ENCODE measurements around the gene TP73.

The TP73 gene

DNA sequence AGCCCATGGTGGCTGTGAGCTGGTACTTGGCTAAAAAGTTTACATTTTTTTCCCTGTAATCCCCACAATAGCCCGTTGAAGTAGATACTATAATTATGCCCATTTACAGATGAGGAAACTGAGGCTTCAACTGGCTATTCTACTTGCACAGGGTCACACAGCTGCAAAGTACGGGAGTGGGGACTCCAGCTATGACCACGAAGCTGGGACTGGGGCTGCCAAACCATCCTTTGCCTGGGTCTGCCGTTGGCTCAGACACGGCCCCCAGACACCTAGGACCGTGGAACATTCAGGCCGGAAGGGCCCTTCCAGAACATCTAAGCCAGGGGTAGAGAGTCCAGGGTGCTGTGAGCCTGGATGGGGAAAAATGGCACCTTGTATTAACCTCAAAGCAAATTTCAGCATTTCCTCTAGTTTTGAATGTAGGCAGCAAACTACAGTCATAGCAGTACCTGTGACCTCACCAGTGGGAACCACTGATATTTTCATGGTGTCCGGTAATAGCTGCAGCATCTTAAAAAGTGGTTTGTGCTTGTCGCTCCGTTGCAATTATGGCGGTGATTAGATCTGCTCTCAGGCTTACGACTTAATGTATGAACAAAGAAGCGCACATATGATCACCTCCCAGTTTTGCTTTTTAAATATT is 4.3 kb downstream of the TP73 start:
- DNase-seq = no peak

DNA sequence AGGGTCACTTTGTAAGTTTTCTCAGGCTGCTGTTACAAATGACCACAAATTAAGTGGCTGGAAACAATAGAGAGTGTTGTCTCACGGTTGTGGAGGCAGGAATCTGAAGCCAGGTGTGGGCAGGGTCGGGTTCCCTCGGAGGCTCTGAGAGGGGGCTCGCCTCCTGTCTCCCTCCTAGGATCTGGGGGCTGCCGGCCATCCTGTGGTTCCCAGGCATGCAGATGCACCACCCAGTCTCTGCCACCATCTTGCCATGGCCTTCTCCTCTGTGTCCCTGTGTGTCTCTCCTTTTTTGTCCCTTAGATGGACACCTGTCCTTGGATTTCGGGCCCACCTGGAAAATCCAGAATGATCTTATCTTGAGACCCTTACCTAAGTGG is 4.8 kb downstream of the TP73 start:
- DNase-seq = no peak

DNA sequence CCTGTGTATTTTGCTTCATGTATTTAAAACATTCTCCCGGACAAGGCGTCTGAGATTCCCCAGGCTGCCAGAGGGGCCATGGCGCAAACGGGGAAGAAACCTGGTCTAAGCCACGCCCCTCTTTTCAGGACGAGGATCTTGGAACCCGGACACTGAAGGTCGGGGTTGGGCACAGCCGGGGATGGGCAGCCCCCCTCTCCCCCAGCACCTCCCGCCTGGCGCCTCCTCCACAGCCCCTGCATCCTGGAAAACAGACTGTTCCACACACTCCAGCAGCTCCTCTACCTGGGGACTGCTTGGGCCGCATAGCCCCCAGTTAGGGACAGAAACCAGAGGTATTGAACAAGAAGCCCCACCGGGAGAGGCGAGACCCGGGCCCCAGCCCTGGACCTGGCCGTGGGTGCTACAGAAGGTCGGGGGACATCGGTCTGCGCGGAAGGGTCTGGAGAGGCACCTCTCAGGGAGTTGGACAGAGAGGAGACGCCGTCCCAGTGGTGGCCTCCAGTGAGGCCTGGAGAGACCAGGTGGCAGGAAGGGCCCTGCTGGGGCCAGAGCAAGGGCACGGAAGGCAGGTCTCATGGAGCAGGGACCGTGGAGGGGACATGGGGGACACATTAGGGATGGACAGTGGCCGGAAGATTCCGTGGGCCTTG is 5.4 kb downstream of the TP73 start:
- DNase-seq = no peak

DNA sequence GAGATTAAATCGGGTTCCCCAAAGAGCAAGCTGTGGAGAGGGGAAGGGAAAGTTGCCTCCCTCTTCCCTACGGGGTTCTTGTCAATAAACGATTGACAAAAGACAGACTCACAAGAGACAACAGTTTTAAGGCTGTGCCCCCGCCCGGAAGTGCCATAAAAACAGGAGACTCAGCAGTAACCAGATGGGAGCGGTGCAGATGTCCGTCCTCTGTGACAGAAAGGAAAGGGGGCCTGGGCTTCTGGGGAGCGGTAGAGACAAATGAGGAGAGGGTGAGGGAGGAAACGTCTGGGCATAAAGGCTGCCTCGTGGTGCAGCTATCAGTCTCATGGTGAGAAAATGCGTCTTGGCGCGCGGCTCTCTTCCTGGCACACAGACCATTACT is 5.9 kb downstream of the TP73 start:
- no peak for DNase-seq

DNA sequence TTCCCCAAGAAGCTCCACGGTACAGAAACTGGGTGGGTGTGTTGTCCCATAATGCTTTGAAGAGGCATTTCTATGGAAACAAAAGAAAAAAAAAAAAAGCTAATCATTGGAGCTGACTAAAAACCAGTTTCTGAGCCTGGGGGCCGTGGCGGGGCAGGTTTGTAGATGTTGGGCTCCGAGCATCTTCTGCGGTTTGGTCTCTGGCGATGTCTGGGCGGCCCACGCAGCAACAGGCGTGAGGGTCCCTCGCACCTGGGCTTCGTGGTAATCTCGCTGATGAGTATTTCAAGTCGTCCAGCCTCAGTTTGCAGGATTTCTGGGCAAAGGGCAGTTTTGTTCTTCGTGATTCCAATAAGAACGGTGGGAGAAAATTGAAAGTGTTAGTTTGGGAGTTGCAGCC is 6.8 kb downstream of the TP73 start:
- DNase-seq = no peak

DNA sequence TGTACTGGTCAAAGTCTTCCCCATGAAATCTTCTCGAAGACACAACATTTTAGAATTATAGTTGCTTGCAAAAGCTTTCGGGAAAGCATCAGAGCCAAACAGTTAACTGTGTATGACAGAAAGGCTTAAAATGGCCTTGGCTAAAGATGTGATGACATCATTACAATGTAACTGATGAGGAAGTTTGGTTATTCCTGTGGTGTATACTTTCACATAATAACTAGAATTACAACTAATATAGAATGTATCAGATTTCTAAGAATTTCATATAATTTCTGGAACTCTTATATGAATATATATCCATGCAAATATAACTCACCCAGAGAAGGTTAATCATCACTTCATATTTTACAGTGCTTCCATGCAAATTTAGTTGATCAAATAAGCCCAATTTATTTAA is 8.4 kb downstream of the TP73 start:
- no peak for DNase-seq

DNA sequence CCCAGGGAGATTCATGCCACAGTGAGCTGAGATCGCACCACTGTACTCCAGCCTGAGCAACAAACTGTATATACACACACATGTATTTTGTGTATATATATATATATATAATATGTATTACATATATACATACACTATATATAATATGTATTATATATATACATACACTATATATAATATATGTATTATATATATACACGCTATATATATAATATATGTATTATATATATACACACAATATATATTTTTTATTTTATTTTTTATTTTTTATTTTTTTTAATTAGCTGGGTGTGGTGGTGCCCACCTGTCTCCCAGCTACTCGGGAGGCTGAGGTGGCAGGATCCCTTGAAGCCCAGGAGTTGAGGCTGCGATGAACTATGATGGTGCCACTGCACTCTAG is 9.3 kb downstream of the TP73 start:
- no peak for DNase-seq

DNA sequence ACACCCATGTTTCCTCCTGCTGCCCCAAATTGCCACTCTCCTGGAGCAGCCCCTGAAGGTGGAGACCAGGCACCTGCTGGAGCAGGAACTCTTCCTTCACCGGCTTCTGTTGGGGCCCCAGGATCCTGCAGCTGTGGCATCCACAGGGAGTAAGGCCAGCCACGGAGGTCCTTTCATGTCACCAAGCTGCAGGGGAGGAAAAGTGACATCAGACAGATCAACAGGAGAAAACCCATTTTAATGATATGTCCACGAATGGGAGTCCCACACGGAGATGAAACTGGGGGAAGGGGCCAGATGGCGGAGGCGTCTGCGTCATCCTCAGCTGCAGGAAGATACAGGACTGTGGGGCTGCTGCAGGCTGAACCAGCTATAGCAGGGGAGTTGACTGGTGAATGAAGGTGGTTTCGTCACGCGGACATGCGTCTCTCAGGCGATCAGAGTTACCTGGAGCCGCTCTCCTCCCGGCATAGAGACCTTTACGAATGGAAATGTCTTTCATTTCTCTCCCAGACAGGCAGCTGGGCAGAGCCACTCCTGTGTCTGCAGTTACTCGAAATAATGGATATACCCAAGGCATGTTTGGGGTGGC is 9.9 kb downstream of the TP73 start:
- DNase-seq = no peak

DNA sequence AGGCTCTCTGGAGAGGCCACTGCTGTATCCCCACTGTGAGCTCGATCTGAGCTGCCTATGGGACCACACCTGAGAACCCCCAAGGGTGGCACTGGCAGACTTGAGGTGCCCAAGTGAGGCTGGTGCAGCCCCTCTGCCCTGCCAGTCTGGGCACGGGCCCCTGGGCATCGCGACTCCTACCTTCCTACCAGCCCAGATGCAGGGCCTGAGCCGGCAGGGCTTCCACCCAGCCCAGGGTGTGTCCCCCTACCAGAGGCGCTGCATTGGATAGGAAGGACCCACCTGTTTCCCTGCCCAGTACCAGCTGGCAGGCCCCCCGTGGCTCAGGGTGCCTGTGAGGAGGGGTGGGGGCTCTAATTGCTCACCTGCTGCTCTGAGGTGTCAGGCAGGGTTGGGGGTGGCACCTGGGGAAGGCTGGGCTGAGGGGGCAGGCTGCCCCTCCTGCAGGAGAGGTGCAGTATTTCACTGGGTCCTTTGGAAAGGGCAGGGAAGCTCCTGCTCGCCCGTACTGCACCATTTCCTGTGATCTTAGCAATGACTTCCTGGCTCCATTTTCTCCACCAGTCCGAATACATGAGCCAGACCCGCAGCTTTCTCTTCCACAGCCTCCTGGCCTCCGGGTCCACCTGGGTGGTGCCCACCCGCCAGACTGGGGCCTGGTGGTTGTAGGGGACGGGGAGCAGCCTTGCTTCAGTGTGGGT is 11.8 kb downstream of the TP73 start:
- DNase-seq = peak; percentile 25

DNA sequence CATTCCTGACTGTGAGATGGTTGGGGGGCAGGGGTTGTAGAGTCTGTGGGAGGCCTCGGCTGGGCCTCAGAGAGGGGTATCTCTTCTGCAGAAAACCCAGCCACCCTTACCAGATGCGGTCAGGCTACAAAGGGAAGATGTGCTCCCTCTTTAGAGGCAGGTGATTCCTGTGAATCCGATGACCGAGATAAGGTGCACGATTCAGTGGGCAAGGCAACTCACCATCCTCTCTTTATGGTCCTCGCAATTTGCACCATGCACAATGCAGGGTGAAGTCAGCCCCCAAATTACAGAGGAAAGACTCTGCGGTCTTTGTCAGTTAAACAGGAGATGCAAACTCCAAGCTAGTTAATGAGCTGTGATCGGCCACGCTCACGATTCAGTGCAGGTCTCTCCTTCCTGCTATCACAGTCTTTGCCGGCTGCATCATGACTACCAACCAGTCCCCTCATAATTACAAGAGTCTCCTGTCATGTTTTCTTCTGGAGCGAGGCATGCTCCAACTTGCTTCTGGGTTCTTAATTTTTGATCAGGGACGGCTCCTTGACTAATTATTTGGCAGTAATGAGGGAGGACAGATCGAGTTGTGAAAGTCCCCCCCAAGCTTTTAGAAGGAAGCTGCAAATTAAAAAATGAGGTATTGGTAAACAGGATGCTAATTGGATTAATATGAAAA is 12.5 kb downstream of the TP73 start:
- DNase-seq = peak; percentile 66

DNA sequence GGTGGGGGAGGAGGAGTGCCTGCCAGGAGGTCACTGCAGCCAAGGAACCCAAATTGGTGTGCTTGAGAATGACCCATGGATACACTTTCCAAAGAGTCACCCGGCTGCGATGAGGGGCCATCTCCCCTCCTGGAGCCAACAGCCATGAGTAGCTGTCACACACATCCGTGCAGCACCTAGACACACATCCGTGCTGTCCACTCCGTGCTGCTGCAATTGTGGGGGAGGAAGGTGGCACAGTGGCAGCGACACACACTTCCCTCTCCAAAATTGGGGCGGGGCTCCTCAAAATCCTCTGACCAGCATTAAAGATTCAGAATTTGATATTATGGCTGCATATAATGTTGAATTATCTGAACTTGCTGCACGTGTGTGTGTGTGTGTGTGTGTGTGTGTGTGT is 15.8 kb downstream of the TP73 start:
- DNase-seq = no peak

DNA sequence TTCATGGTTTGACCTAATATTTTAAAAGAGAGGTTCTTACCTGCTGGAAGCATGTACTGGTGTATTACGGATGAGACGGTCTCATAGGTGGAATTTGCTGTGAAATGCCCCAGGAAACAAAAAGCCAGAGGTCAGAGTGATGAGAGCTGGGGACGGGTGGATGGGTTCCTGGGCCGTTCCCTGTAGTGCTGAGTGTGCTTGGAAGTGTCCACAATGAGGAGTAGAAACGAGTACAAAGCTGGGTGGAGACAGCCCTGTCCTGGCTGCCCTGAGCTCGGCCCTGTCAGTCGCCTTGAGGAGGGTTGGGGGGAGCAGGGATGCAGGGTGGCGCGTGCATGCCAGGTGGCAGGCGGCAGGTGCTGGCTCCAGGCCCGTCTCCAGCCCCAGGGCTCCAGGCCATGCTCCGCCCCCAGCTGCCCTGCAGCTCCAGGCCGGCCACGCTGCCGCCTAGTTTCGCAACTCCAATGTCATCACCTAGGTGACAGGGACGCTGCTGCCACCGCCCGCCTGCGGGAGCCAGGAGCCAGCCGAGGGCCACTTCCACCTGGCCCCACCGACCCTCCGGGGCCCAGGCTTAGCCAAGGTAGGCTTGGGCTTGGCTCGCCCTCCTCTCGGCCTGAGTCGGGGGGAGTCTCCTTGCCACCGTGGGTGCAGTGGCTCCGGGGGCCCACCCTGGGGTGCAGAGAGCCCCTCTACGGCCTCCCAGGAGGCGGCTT is 16.4 kb downstream of the TP73 start:
- peak; percentile 87 for DNase-seq

DNA sequence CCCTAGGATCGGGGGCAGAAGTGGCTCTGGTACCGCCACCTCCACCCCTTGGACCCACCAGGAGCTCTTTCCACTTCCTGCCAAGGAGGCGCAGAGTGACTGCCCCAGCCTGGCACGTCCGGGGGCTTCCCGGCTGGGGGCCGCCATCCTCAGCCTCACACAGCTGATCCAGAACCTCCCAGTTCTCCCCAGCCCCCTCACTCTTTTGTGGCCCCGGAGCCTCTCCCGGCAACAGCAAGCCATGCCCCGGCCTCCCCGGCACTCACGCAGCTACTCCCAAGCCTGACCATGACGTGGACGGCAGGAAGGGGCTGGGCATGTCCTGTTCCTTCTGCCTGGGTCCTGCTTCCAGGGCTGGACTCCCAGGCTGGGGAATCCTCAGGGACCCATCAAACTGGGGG is 17.1 kb downstream of the TP73 start:
- no peak for DNase-seq

DNA sequence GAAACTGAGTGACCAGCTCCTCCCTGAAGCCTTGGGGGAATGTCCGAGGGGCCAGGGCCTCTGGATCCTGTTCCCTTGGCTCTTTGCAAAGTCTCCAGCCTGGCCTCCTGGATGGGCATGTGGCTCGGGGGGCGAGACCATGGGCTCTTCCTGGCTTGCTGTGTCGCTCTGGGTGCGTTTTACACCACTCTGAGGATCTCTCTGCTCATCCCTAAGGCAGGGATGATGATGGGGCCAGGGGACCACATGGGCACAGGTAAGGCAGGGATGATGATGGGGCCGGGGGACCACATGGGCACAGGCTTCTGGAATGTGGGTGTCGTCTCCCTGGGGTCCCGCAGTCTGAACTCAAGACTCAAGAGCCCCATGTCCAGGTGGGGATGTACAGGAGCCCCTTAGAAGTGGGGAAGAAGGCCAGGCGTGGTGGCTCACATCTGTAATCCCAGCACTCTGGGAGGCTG is 17.7 kb downstream of the TP73 start:
- DNase-seq = no peak

DNA sequence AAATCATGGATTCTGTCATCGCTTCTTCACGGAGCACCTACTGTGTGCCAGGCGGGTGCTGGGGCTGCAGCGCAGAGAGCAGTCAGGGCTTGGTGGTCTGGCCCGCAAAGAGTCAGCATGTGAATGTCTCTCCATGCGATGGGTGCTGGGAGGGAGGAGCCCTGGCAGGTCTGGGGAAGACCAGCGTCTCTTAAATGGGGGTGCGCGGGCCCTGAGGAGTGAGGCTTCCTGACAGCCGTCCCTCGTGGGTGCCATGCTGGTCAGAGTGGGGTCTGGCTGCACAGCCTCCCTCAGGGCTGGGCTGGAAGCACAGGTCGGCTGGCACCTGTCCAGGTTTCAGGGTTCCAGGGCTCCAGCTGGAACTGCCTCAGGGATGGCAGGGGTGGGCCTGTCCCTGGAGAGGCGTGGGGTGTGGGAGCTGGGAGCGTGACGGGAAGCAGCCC is 18.5 kb downstream of the TP73 start:
- no peak for DNase-seq

DNA sequence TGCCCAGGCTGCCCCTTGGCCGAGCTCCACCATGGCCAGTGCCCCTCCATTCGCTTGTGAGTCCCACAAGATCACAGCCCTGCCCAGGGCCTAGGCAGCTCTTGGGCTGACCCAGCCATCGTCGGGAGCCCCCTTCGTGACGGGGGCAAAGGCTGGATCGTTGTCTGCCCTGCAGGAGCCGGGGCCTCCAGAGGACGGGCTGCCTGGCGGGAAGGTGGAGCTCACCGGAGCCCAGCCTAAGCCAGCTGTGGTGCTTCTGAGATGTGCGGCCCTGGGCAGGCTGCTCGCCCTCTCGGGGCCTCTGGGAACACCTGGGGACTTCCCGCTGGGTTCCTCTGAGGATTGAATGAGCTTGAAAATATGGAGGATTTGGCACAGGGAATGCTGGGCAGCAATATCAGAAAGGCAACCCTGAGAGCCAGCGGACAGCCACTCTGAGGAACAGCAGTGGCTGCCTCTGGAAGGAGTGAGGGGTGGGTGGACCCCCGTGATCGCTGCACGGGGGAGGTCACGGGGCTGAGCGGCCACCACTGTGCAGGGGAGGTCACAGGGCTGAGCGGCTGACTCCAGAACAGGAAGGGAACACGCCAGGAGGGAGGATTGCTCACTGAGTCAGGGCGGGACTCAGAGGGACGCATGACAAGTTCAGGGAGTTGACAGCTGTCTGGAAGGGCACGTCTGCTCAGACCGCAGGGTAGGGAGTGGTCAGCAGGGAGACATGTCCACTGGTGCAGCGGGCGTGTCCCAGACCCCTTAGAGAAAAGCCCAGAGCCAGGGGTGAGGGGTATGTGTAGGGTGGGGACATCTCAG is 19.3 kb downstream of the TP73 start:
- DNase-seq = no peak

DNA sequence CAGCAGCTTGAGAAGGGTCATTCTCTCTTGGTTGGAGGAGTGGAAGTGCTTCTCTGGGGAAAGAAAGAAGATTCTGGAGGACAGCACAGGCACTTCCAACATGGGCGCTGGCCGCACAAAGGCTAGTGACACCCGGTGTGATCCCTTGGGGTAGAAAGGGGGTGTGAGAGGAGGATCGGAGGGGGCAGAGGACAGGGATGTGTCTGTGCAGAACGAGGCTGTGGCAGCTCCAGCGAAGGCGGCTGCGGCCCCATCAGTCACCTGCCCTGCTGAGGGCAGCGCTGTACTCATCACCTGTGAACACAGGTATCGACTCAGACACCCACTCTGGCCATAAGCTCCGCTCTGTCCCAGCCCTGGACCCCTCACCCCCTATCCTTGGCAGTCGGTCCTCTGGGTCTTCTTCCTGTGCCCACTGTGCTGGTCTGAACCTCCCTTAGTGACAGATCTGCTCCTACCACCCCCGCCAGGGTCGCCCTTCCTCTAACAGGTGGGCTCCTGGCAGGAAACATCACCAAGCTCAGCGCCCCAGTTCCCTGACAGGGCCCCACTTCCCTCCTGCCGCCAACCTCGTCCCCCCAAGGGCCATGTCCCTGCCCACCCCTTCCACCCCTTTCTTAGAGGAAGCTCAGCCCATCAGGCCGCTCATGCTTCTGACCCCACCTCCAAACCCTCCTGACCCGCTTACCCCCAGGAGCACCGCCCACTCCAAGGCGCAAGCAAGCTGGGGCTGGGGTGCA is 20.1 kb downstream of the TP73 start:
- no peak for DNase-seq

DNA sequence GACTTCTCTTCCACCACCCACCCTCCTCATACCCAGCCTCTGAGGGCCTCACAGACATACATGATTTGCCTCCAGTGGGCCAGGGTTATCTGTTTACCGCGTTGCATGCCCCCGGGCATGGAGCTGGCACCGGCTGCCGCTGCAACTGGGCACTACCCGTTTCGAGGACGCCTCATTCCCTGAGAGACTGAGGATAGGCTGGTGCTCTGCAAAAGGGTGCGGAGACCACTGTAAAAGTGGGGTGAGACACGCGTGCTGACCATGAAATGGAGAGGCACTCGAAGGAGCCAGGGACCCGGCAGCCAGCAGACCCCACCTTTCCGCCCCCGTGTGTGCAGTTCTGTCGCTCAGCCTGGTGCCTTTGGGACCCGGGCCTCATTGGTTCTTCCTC is 20.6 kb downstream of the TP73 start:
- DNase-seq = no peak

DNA sequence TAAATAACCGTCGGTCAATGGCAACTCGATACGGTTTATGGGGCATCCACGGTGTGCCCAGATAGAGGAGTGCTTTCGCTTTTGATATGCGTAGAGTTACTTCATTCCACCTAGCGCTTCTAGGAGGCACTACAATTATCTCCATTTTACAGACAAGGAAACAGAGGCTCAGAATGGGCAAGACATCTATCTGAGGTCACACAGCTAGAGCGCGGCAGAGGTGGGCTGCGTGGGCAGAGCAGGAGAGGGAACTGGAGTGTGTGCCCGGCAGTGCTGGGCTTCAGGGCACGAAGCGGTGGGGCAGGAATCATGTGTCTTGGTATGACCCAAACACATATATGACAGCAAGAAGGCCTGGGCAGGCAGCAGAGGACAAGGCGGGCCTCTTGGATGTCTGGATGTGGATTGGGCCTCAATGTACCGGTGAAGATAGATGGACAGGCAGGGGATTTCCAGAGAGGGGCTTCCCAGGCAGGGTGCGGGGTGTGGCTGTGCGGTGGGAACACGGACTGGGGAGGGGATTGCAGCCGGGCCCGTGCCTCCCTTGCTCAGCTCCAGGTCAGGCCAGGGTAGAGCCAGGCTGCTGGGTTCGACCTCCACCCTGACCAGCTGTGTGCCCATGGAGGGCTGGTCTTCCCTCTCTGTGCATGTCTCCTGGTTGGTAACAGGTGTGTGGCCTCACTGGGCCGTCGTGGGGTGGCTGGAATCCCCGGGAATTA is 21.2 kb downstream of the TP73 start:
- DNase-seq = no peak
